C4-2B (cell line): ENCODE results near the gene PHACTR1.

Experiments used
- CTCF ChIP-seq: fragments of 450-650 bp; conservative IDR thresholded peaks from 2 replicates; pipeline ENCODE4 v1.5.1; 2017; ENCODE audit warnings: mild to moderate bottlenecking
- ZFX ChIP-seq: fragments of 450-650 bp; IDR thresholded peaks from 2 replicates; pipeline ENCODE4 v1.6.1; 2017

GRCh38 chr6:13235339-13235738 lies 518.8 kb downstream of the PHACTR1 start:
- no peak for TF ChIP-seq CTCF
- no peak for TF ChIP-seq ZFX
